Activated CD4-positive, alpha-beta memory T cell treated with anti-CD3 and anti-CD28 coated beads for 36 hours (primary cell): ENCODE data around the gene SLITRK5. TPM values are rescaled to one million over a fixed set of nuclear protein-coding genes. Genes with fewer than 3 reads are reported as not detected.

ENCODE experiments used
- CTCF ChIA-PET: fragments of 350-600 bp; sonication (Branson Sonifier 250); formaldehyde crosslinking; loops from one replicate; lab custom pipeline; 2021; ENCODE audit warnings: antibody characterized with exemption, inconsistent platforms; lab: Charles Lee
- POLR2A ChIA-PET: fragments of 350-600 bp; sonication (Branson Sonifier 250); formaldehyde crosslinking; loops from one replicate; lab custom pipeline; 2021; ENCODE audit warnings: antibody characterized with exemption; lab: Charles Lee
- DNase-seq: peaks from one replicate; pipeline ENCODE4 v3.0.0-alpha.2; 2020
- H3K27ac Mint-ChIP-seq: one replicate; pipeline ENCODE4 v1.8.0; 2021; ENCODE audit warnings: mixed read lengths
- H3K27me3 Mint-ChIP-seq: one replicate; pipeline ENCODE4 v1.8.0; 2021; ENCODE audit warnings: mixed read lengths
- H3K36me3 Mint-ChIP-seq: one replicate; pipeline ENCODE4 v1.8.0; 2021; ENCODE audit warnings: mixed read lengths
- H3K4me1 Mint-ChIP-seq: one replicate; pipeline ENCODE4 v1.8.0; 2021; ENCODE audit warnings: low read depth, mixed read lengths
- H3K4me3 Mint-ChIP-seq: one replicate; pipeline ENCODE4 v1.8.0; 2021; ENCODE audit warnings: mild to moderate bottlenecking, mixed read lengths
- H3K9me3 Mint-ChIP-seq: one replicate; pipeline ENCODE4 v1.8.0; 2021; ENCODE audit warnings: mixed read lengths
- intact Hi-C: fragments of 100-400 bp; cut with micrococcal nuclease; formaldehyde crosslinking; loops from one replicate; pipeline ENCODE4 v1.15.1; 2023
- total RNA-seq, 2 experiments: library from RNA; stranded (reverse); gene quantifications; one replicate each; pipeline ENCODE4 v1.2.3, GENCODE V29; 2021

The SLITRK5 gene, protein sequence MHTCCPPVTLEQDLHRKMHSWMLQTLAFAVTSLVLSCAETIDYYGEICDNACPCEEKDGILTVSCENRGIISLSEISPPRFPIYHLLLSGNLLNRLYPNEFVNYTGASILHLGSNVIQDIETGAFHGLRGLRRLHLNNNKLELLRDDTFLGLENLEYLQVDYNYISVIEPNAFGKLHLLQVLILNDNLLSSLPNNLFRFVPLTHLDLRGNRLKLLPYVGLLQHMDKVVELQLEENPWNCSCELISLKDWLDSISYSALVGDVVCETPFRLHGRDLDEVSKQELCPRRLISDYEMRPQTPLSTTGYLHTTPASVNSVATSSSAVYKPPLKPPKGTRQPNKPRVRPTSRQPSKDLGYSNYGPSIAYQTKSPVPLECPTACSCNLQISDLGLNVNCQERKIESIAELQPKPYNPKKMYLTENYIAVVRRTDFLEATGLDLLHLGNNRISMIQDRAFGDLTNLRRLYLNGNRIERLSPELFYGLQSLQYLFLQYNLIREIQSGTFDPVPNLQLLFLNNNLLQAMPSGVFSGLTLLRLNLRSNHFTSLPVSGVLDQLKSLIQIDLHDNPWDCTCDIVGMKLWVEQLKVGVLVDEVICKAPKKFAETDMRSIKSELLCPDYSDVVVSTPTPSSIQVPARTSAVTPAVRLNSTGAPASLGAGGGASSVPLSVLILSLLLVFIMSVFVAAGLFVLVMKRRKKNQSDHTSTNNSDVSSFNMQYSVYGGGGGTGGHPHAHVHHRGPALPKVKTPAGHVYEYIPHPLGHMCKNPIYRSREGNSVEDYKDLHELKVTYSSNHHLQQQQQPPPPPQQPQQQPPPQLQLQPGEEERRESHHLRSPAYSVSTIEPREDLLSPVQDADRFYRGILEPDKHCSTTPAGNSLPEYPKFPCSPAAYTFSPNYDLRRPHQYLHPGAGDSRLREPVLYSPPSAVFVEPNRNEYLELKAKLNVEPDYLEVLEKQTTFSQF
- under 1 TPM; under 0.01 TPM for total RNA-seq

DNA sequence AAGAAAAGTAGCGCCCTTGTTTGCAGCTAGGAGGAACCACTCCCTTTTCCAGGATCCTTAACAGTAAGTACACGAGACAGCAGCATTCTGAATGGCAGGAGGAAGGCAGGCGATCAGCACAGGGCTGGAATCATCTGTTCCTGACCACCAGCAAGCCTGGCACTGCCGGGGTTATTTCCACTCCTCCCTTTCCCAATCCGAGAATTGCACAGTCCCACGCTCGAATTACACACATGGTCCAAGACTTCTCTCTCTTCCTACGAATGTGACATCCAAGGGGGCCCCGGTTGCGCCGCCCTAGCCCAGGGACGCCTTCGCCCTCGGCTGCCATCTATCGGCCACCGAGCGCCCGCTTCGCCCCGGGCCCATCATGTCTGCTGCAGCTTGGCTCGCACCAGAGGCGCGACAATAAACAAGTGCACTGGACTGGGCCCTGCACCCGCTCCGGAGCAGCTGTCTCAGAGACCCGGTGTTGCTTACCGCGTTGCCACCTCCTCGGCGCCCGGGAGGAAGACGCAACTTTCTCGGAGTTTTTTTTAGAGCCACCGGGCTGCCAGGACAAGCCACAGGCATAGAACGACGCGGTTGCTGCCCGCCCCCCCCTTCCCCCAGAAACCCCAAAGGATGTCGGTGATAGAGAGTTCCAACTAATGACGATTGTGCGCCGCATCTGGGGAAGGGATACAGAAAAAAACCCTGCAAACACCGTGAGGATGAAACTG, at the start of gene SLITRK5:
TSS of gene SLITRK5 (plus strand) at position 341 of the 722 bp plus-strand sequence. CDS start 4,018 bp downstream, outside the sequence.
- Mint-ChIP-seq H3K9me3 (no peaks in the 10 kb centered on the region), H3K27ac (no peak within 1 kb of the TSS), H3K4me3 (peak within 1 kb of the TSS; percentile 66), H3K36me3 (peaks cover 5% of the 10 kb centered on the region), H3K4me1 (peaks cover 26% of the 10 kb centered on the region), H3K27me3 (peaks cover 36% of the 10 kb centered on the region)
- intact Hi-C loops, result loop anchor here (2.0 kb wide), 1 partner anchor 800 kb away; no protein-coding TSS in a partner anchor
- CTCF ChIA-PET, result interaction anchor here (1.1 kb wide), 2 partner anchors 15 to 56 kb away, joined by 3 to 4 read pairs; no protein-coding TSS in a partner anchor
- DNase-seq, result peak; percentile 68
- POLR2A ChIA-PET, result no interaction called here

GRCh38 chr13:87622971-87623370, 48.2 kb upstream of the SLITRK5 start:
- Mint-ChIP-seq H3K4me3 (no peak overlapping the region), H3K9me3 (peaks cover 6% of the 10 kb centered on the region), H3K27me3 (no peaks in the 10 kb centered on the region), H3K4me1 (no peaks in the 10 kb centered on the region), H3K36me3 (no peaks in the 10 kb centered on the region), H3K27ac (no peak overlapping the region)
- intact Hi-C loops, result no loop called here
- DNase-seq, result no peak
- CTCF ChIA-PET, result no interaction called here
- POLR2A ChIA-PET, result no interaction called here

- intact Hi-C loops, result no loop called here
- H3K4me3 Mint-ChIP-seq, result no peak overlapping the region
- no peaks in the 10 kb centered on the region for H3K9me3 Mint-ChIP-seq
- H3K27ac Mint-ChIP-seq, result no peak overlapping the region
- CTCF ChIA-PET, result no interaction called here
- H3K4me1 Mint-ChIP-seq, result no peaks in the 10 kb centered on the region
- POLR2A ChIA-PET, result no interaction called here
- no peak for DNase-seq
- H3K27me3 Mint-ChIP-seq, result no peaks in the 10 kb centered on the region
- H3K36me3 Mint-ChIP-seq, result no peaks in the 10 kb centered on the region
Observed at GRCh38 chr13:87656306-87656705, 14.9 kb upstream of the SLITRK5 start.

DNA sequence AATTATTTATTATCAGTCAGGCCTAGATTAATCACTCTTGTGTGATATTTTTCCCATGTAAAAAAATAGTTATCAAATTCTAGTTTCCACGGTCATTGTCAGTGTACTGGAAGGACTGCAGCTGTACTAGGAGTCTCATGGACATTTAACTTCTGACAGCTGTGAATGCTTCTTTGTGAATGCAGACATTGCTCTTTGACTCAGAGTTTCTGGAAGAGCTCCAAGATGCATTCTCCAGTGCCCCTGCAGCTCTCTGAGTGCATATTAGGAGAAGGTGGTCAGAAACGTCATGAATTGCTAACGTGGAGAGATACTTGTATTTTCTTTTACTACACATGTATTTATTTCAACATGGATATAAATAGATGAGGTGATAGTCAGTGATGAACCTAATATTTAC, 9.7 kb upstream of the SLITRK5 start:
- Mint-ChIP-seq H3K4me3 (no peak overlapping the region), H3K4me1 (no peaks in the 10 kb centered on the region), H3K36me3 (no peaks in the 10 kb centered on the region), H3K27me3 (peaks cover 1% of the 10 kb centered on the region), H3K27ac (no peak overlapping the region), H3K9me3 (no peaks in the 10 kb centered on the region)
- ChIA-PET POLR2A (no interaction called here), CTCF (no interaction called here)
- intact Hi-C loops, result no loop called here
- DNase-seq, result no peak

DNA sequence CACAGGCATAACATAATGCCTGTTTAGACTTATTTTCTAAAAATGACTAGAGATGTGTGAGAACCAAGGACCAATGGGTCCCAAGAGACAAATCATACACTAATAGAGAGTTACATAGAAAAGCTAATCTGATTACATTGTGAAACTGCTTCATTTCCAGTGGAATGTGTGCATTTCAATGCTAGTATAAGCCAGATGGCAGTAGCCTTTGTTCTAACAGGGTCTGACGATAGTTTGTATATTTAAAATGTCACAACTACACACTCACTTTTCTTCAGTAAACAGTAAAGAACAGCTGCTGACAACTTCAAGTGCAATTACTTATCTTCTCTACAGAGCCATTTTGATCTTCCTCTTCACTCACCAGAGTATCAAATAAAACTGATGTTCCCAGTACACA, 4.3 kb upstream of the SLITRK5 start:
- ChIA-PET CTCF (no interaction called here), POLR2A (no interaction called here)
- H3K36me3 Mint-ChIP-seq, result no peaks in the 10 kb centered on the region
- H3K4me3 Mint-ChIP-seq, result no peak overlapping the region
- intact Hi-C loops, result no loop called here
- H3K27ac Mint-ChIP-seq, result no peak overlapping the region
- peaks cover 13% of the 10 kb centered on the region for H3K27me3 Mint-ChIP-seq
- no peak for DNase-seq
- H3K9me3 Mint-ChIP-seq, result no peaks in the 10 kb centered on the region
- peaks cover 9% of the 10 kb centered on the region for H3K4me1 Mint-ChIP-seq

DNA sequence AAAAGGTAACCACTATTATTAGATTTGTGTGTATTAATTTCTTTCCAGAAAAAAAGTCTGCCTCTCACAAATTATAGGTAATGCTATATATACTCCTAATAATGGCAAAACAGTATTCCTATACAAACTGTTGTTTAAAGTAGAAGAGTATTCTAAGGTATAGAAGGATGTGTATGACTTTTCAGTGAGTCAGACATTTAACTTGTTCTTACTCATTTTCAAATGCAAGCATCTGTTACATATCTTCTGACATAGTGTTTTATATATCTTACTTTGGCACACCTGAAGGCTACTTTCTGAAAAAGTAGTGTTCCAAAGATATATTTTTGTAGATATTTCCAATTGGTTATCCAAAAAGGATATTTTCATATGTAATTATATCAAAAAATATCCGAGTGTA, 3.5 kb upstream of the SLITRK5 start:
- no peak for DNase-seq
- Mint-ChIP-seq H3K36me3 (no peaks in the 10 kb centered on the region), H3K4me3 (no peak overlapping the region), H3K9me3 (no peaks in the 10 kb centered on the region), H3K4me1 (peaks cover 10% of the 10 kb centered on the region), H3K27ac (no peak overlapping the region), H3K27me3 (peaks cover 15% of the 10 kb centered on the region)
- POLR2A ChIA-PET, result no interaction called here
- CTCF ChIA-PET, result no interaction called here
- intact Hi-C loops, result no loop called here

DNA sequence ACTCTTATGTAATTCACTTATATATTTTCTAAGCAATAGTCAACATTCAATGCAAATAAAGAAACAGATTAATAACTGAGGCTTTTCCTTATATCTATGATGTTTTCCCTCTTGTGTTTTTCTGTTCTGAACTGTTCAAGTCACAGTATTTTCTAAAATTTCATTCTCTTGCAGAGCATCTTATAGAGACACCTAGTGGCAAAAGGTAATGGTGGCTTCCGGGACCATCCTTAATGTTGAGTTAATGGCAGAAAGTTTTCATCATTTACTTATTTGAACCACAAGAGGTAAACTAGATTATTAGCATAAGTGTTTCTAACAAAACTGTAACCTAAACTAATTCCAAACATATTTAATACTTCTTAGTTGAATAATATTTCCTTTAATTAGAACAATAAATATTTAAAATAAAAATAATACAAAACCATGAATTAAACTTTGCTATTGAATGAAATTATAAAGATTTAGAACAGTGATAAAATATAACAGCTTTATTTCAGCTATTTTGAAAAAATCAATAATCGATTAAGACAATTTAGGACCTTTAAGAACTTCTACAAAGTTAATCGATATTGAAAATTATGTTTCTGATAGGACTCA, 1.7 kb upstream of the SLITRK5 start:
- Mint-ChIP-seq H3K36me3 (peaks cover 5% of the 10 kb centered on the region), H3K27ac (no peak overlapping the region), H3K4me3 (no peak overlapping the region), H3K27me3 (peaks cover 29% of the 10 kb centered on the region), H3K4me1 (peaks cover 25% of the 10 kb centered on the region), H3K9me3 (no peaks in the 10 kb centered on the region)
- intact Hi-C loops, result no loop called here
- ChIA-PET POLR2A (no interaction called here), CTCF (no interaction called here)
- DNase-seq, result no peak

- H3K27ac Mint-ChIP-seq, result no peak overlapping the region
- H3K27me3 Mint-ChIP-seq, result peaks cover 42% of the 10 kb centered on the region
- POLR2A ChIA-PET, result no interaction called here
- H3K36me3 Mint-ChIP-seq, result peaks cover 7% of the 10 kb centered on the region
- intact Hi-C loops, result loop anchor here (2.0 kb wide), 1 partner anchor 801 kb away; no protein-coding TSS in a partner anchor
- peaks cover 2% of the 10 kb centered on the region for H3K9me3 Mint-ChIP-seq
- peaks cover 27% of the 10 kb centered on the region for H3K4me1 Mint-ChIP-seq
- H3K4me3 Mint-ChIP-seq, result peak overlapping the region; percentile 66
- no peak for DNase-seq
- CTCF ChIA-PET, result interaction anchor here (1.1 kb wide), 2 partner anchors 14 to 55 kb away, joined by 3 to 4 read pairs; no protein-coding TSS in a partner anchor
Observed at GRCh38 chr13:87671753-87672605, 808 bp downstream of the SLITRK5 start.

GRCh38 chr13:87674247-87674738, 3.1 kb downstream of the SLITRK5 start:
- ChIA-PET CTCF (no interaction called here), POLR2A (no interaction called here)
- no peak overlapping the region for H3K27ac Mint-ChIP-seq
- H3K4me3 Mint-ChIP-seq, result no peak overlapping the region
- H3K27me3 Mint-ChIP-seq, result peaks cover 52% of the 10 kb centered on the region
- intact Hi-C loops, result no loop called here
- peaks cover 7% of the 10 kb centered on the region for H3K36me3 Mint-ChIP-seq
- H3K9me3 Mint-ChIP-seq, result peaks cover 2% of the 10 kb centered on the region
- peaks cover 37% of the 10 kb centered on the region for H3K4me1 Mint-ChIP-seq
- DNase-seq, result no peak

DNA sequence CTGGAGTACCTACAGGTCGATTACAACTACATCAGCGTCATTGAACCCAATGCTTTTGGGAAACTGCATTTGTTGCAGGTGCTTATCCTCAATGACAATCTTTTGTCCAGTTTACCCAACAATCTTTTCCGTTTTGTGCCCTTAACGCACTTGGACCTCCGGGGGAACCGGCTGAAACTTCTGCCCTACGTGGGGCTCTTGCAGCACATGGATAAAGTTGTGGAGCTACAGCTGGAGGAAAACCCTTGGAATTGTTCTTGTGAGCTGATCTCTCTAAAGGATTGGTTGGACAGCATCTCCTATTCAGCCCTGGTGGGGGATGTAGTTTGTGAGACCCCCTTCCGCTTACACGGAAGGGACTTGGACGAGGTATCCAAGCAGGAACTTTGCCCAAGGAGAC, 4.7 kb downstream of the SLITRK5 start:
- peaks cover 34% of the 10 kb centered on the region for H3K4me1 Mint-ChIP-seq
- H3K36me3 Mint-ChIP-seq, result peaks cover 7% of the 10 kb centered on the region
- H3K27me3 Mint-ChIP-seq, result peaks cover 51% of the 10 kb centered on the region
- peaks cover 2% of the 10 kb centered on the region for H3K9me3 Mint-ChIP-seq
- DNase-seq, result no peak
- no peak overlapping the region for H3K27ac Mint-ChIP-seq
- H3K4me3 Mint-ChIP-seq, result no peak overlapping the region
- ChIA-PET POLR2A (no interaction called here), CTCF (no interaction called here)
- intact Hi-C loops, result no loop called here
